GM21381 (cell line): ENCODE data around the gene SEPTIN1.
A peak's percentile ranks its signal among the peaks of the same experiment; 100 is the strongest.
"Not testable (repeated sequence)": the region's sequence is repeated elsewhere in the genome, so short reads cannot be mapped to it uniquely, and the experiment has no call there.

Experiments used
- ATAC-seq: cut with Tn5 transposase; IDR thresholded peaks from one replicate; pipeline ENCODE4 v1.9.1; 2021; ENCODE audit warnings: mild to moderate bottlenecking, moderate library complexity; ENCODE audit not compliant: unreplicated experiment

Gene SEPTIN1

GRCh38 chr16:30346286-30346685, 36.1 kb downstream of the SEPTIN1 start:
- no peak for ATAC-seq

- not testable (repeated sequence) for ATAC-seq
These were observed 38.9 kb downstream of the SEPTIN1 start for GRCh38 chr16:30343491-30343820.

DNA sequence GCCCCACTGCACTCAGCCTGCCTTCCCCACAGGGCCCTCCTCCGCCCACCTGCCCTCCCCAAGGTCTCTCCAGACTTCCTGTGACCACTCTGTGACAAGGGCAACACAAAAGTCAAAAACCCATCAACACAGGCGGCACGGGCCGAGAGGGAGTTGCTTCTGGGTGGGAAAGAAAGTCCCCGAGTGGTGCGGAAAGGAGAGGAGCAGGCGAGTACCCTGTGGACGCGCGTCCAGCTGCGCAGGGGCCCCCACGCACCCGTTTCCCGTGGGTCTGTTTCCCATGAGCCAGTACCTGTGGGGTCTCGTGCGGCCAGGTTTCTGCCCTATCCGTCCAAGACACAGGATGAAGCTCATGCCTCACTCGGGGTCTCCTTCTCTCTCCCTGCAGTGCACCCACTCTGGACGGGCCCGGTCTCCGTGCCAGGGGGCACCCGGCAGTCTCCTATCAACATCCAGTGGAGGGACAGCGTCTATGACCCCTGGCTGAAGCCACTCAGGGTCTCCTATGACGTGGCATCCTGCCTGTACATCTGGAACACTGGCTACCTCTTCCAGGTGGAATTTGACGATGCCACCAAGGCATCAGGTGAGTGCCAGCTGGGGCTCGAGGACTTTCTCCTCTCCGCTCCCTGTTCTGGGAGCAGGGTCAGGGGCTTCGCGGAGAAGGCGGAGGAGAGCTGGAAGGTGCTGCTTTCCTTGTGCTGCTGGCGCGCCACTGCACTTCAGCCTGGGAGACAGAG, 39.4 kb downstream of the SEPTIN1 start:
- ATAC-seq: no peak

DNA sequence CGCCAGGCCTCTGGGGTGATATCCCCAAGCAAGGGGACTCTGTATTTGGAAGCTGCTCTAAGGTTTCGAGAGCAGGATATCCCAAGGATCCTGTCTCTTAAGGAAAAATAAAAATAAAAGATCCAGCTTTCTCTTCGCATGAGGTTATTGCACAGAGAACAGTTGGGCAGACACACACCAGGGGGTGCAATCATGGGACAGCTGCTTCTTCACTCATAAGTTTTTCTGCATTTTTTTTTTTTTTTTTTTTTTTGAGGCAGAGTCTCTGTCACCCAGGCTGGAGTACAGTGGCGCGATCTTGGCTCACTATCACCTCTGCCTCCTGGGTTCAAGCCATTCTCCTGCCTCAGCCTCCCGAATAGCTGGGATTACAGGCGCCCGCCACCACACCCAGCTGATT, 40.4 kb downstream of the SEPTIN1 start:
- ATAC-seq: not testable (repeated sequence)

GRCh38 chr16:30340621-30341020, 41.7 kb downstream of the SEPTIN1 start:
- no peak for ATAC-seq

DNA sequence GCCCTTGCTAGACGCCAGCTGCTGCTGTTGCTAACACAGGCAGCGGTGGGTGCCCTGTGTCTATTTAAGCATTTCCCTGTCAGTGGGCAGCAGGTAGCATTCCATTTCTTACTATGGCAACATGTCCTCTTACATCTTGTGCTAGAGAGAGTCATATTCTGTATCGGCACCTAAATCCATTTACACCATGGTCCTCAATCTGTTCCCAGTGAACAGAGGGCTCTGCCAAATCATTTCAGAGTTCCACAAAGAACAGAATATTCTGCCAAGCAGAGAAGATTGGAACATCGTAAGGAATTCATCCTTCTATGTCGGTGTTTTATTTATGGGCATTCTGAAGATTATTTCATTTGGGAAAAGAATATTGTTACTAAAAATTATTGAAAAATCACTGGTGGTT, 43.6 kb downstream of the SEPTIN1 start:
- ATAC-seq: not testable (repeated sequence)

DNA sequence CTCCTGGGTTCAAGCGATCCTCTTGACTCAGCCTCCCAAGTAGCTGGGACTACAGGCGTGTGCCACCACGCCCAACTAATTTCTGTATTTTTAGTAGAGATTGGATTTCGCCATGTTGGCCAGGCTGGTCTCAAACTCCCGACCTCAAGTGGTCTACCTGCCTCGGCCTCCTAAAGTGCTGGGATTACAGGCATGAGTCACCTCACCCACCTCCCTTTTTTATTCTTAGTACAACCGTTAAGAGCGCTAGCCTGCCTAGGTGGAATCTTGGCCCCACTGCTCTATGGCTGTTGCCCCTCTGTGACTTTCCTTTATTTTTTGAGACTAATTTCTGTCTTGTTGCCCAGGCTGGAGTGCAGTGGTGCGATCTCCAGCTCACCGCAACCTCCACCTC, 44.4 kb downstream of the SEPTIN1 start:
- ATAC-seq: not testable (repeated sequence)

DNA sequence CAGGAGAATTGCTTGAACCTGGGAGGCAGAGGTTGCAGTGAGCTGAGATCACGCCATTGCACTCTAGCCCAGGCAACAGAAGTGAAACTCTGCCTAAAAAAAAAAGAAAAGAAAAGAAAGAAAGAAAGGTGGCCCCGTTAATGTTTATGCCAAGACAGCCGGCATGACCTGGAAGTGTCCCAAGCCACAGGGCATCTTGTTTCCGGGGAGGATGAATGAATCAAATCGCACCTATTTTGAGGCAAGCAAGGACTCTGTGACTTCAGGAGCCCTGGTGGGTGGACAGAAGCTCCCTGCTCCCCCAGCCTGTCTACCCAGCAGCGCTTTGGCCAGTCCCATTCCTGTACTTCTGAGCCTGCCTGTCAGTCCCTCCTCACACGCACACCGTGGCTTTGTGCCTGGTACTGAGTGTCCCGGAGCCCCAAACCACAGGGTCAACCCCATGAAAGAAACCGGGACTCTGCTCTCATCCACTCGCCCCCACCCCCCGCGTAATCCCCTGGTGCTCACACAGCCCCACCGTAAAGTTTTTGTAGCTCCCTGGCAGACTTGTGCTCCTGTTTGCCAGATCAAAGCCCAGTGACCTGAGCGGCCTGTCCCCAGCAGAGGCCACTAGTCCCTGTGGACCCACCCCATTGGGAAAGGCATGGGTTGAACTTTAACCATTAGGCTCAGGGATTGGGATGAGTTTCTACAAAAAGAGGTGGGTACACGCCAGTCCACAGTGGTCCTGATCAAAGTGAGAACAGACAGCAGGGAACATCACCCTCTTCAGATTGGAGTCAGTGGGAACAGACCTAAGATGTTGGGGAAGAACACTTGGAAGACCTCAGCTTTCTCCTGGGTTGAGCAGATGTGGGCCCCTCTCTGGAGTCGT, 46.5 kb downstream of the SEPTIN1 start:
- ATAC-seq: peak; percentile 16

DNA sequence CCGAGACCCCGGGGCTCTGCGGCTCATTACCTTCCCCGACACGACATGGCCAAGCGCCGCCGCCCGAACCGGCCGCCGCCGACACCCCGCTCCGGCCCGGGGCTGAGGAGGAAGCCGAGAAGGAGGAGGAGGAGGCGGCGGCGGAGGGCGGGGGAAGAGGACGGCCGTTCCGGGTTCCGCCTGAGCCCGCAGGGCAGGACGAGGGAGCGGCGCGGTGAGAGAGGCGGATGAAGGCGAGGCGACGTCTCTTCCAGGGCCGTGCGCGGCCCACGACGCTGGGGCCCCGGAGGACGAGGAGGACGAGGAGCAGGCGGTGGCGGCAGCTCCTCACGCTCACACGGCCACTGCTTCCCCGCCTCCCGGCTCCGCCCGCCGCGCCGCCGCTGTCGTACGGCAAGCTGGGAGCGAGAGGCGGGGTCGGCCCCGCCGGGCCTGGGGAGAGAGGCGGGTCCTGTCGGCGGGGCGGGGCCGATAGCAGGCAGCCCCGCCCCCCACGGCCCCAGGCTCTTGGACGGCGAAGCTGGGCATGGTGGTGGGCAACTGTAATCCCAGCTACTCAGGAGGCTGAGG, 47.2 kb downstream of the SEPTIN1 start:
- ATAC-seq: peak; percentile 81

DNA sequence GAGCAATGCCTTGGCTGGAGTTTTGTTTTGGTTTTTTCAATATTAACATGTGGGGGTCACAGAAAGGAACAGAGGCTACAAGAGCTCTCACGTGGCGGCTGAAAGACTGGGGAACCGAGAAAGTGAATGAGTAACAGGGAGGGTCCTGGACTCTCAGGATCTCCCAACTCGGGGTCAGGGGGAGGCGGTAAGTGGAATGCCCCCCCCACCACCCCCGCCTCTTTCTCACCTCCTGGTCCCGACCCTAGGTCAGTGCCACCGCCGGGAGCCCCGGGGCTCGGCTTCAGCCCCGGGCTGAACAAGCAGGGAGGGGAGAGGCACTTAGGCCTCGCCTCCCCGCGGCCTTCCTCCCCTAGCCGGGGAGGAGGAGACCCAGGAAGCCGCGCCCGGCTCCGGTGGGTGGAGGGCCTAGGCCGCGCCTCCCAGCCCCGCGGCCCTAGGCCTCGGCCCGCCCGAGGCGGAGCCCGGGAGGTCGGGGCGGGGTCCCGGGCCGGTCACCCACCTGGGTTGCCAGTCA, 47.8 kb downstream of the SEPTIN1 start:
- peak; percentile 86 for ATAC-seq
